ENCODE data around the gene PBLD. TPM values are rescaled to one million over a fixed set of nuclear protein-coding genes. Genes with fewer than 3 reads are reported as not detected.

PBLD gene
- total RNA-seq, 1 experiment from 2014 or later: 3.5 TPM

GRCh38 chr10:68235111-68235510 is 97.6 kb downstream of the PBLD start:
- TF ChIP-seq CTCF (conservative IDR thresholded peaks at IDR 0.05): no peak
- no peak overlapping the region for H3K27ac ChIP-seq (ENCODE audit: insufficient read length, low read depth, low read length)
- no peaks in the 10 kb centered on the region for H3K79me2 ChIP-seq (ENCODE audit: insufficient read depth, low read length)
- H4K8ac ChIP-seq (replicated peaks; ENCODE audit: insufficient read length, low read depth, low read length): no peak overlapping the region
- Mint-ChIP-seq H3K27ac (no peak overlapping the region), H3K36me3 (ENCODE audit: insufficient read depth in 1 of 3, low read depth in 3 of 3) (no peaks in the 10 kb centered on the region), H3K4me1 (peaks cover 10 to 11% of the 10 kb centered on the region in 2 experiments), H3K9me3 (no peaks in the 10 kb centered on the region), H3K4me3 (no peak overlapping the region), H3K27me3 (ENCODE audit: low read depth) (peaks cover 31% of the 10 kb centered on the region)
- H3K4me1 ChIP-seq (ENCODE audit: insufficient read depth, low read length): no peaks in the 10 kb centered on the region; the same call in 1 of the 2 replicates
- no peaks in the 10 kb centered on the region for H3K79me1 ChIP-seq (ENCODE audit: insufficient read depth, low read depth, low read length, poor library complexity, severe bottlenecking)
- no peak overlapping the region for H2BK12ac ChIP-seq (ENCODE audit: insufficient read length, low read depth, low read length)
- H3K23ac ChIP-seq (ENCODE audit: insufficient read length, low read depth, low read length): no peak overlapping the region
- H3K18ac ChIP-seq (ENCODE audit: insufficient read length, low read depth, low read length): no peak overlapping the region
- H3K9me3 ChIP-seq (ENCODE audit: control insufficient read depth, low read depth, low read length): no peaks in the 10 kb centered on the region
- no peak overlapping the region for H3K9ac ChIP-seq (ENCODE audit: extremely low read depth, insufficient read length, low read length)
- H2AFZ ChIP-seq (ENCODE audit: low read length): no peak overlapping the region
- H4K20me1 ChIP-seq (ENCODE audit: control insufficient read depth, insufficient read depth, insufficient read length): no peaks in the 10 kb centered on the region
- no peak for DNase-seq
- no peak overlapping the region for H3T11ph ChIP-seq (ENCODE audit: low read length)
- no peak overlapping the region for H4K5ac ChIP-seq (ENCODE audit: insufficient read length, low read depth, low read length)
- no peak overlapping the region for H3K4ac ChIP-seq (ENCODE audit: low read depth, low read length)
- H3K56ac ChIP-seq (ENCODE audit: insufficient read length, low read depth, low read length): no peak overlapping the region
- no peak overlapping the region for H4K91ac ChIP-seq (ENCODE audit: insufficient read length, low read depth, low read length)
- peaks cover 8% of the 10 kb centered on the region for H3K23me2 ChIP-seq (ENCODE audit: insufficient read length, low read depth, low read length, poor library complexity, severe bottlenecking)
- no peak overlapping the region for H2BK20ac ChIP-seq (ENCODE audit: low read depth, low read length, poor library complexity, severe bottlenecking)
- no peak overlapping the region for H3K14ac ChIP-seq (ENCODE audit: insufficient read depth, low read length)
- no peak overlapping the region for H2AK5ac ChIP-seq (ENCODE audit: insufficient read length, low read length)
- no peak overlapping the region for H2BK5ac ChIP-seq (ENCODE audit: insufficient read length, low read length)
- no peak overlapping the region for H3K4me2 ChIP-seq (ENCODE audit: insufficient read depth, insufficient read length, low read length)
- H2BK15ac ChIP-seq (ENCODE audit: low read depth, low read length): no peak overlapping the region
- no CpG with 5 or more reads among the region's 2 CpGs for WGBS (ENCODE audit: extremely low coverage, insufficient read length, low lambda C conversion rate)
- H2BK120ac ChIP-seq (ENCODE audit: low read depth, low read length, poor library complexity, severe bottlenecking): no peak overlapping the region
- H3K27me3 ChIP-seq (ENCODE audit: insufficient read depth, low read length): no peaks in the 10 kb centered on the region; the same call in 1 of the 2 replicates
